A673 (cell line): ENCODE data around the gene CTSZ.

Experiments
- CTCF ChIP-seq: fragments of 300-800, 200-600 bp; sonication (generic); conservative IDR thresholded peaks from 2 replicates; pipeline ENCODE4 v1.5.1; 2017; ENCODE audit warnings: low read depth, mild to moderate bottlenecking, antibody characterized with exemption, low read length, moderate library complexity, mixed read lengths
- EZH2 ChIP-seq: fragments of 200-600 bp; sonication (generic); IDR thresholded peaks from 2 replicates; pipeline ENCODE4 v1.6.1; 2017; ENCODE audit warnings: borderline replicate concordance, low read depth, mild to moderate bottlenecking, mixed read lengths, antibody characterized with exemption, low read length; ENCODE audit not compliant: poor library complexity, severe bottlenecking

DNA sequence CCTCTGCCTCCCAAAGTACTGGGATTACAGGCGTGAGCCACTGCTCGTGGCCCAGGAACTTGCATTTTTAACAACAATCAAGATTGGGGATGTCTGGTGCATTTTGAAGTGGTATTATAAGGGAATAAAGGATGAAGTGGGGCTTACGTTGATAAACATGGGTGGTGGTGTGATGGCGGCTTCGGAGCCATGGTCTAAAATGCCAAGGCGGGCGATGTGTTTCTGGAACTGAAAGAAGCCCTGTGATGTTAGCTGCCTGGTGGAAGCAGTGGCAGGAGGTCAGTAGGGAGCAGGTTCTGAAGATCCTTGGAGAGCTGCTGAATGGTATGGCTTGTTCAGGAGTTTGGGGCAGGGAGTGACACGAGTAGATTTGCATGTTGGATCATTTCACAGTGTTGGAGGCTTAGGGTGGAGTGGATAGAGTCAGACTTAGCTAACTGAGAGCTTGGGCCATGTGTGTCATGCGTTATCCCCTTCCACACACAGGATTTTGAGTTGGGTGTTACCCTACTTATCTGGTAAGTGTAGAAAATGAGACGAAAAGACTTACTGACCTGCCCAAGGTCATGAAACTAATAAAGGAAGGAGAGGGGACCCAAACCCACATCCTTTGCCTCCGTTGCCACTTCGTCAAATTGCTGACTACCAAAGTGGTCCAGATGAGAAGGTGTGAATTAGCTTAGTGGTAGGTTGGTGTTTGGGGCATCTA is 24.5 kb downstream of the CTSZ start:
- no peak for TF ChIP-seq CTCF
- TF ChIP-seq EZH2 = no peak
